ENCODE measurements around the gene WWOX.

WWOX gene

DNA sequence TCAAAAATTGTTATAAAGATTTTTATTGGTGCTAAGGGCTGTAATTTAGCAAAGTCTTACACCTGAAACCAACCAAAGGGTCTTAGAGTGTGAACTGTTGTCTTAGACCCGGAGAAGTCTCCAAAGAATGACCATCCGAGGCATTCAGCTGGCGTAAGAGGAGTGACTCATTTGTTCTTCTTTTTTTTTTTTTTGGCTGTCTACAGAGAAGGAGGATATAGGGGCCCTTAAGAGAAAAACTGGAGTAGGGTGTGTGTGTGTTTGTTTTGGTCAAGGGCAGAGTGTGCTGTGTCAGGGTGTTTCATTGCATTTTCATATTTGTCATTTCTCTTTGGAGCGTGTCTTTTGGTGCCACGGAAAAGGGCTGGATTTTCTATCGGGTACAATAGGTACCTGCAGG is 508.0 kb downstream of the WWOX start:
- no peak for DNase-seq (ENCODE audit: low read depth, low spot score)

DNA sequence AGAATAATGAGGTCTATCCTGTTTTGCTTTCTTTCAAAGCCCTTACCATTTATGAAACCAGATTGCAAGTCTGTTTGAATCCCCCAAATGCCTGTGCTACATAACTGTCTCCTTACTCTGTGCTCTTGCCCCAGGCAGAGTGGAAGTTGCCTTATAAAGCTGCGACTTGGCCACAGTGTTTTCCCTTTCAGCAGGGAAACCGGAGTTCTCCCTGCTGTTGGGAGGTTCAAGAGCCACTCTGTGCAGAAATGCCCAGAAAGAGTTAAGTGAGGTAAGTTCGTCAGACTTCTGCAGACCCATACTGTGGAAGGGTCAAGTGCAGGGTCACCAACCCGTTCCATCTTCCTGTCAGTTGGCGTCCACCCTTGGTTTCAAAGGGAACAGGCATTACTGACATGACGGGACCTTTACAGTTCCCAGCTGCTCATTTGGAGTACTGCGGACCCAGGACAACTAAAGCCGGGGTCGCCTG is 508.9 kb downstream of the WWOX start:
- no peak for DNase-seq (ENCODE audit: low read depth, low spot score)

DNA sequence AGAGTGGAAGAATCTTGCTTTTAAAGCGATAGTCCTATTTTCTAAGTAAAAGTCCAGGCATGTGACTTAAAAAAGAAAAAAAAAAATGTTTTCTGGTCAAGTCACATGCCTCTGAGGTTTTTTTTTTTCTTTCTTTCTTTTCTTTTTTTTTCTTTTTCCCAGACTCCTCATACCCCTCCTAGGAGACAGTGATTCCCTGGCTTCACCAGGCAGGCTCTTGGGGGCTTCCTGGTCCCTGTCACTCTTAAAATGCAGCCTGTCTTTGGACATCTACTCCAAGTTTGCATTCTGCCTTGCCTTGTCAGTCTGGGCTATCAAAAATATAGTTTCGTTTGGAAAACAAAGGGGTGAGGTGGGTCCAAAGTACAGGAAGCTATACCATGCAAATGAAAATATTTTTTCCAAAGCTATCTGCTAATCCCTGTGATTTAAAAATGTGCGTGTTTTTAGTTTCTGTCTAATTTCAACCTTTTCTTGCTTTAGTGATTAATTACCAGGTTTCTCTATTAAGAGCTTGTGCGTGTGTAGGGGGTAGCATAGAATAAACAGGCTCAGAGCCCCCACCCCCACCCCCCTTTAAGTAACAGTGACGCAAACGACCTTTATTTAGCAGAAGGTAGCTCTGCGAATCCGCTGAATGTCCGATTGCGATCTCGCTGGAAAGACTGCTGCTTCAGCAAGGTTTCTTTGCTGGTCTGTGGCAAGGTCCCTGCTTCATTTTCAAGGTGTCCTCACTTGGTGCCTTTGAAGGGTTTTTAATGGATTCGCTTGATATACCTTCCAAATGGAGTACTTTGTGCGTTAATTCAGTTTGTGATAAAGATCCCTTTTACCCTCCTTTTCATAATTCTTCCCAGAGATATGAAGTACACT is 510.2 kb downstream of the WWOX start:
- no peak for DNase-seq (ENCODE audit: low read depth, low spot score)

DNA sequence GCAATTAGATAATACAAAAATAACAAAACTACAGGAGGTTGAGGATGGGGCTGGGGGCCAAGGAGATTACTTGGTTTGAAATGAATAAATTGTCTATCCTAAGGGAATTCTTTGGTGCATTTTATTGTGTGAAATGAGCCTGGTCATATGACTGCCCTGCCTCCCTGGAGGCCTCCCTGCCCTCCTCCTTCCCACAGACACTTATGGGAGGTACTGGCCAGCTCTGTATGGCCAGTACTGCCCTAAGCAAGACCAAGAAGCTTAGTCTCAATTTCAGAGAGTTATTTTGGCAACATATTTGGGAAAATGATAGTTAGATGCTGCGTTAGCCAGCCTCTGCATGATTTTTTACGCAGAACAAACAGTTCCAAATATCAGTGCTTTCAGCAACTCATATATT is 511.9 kb downstream of the WWOX start:
- DNase-seq (ENCODE audit: low read depth, low spot score), result no peak

DNA sequence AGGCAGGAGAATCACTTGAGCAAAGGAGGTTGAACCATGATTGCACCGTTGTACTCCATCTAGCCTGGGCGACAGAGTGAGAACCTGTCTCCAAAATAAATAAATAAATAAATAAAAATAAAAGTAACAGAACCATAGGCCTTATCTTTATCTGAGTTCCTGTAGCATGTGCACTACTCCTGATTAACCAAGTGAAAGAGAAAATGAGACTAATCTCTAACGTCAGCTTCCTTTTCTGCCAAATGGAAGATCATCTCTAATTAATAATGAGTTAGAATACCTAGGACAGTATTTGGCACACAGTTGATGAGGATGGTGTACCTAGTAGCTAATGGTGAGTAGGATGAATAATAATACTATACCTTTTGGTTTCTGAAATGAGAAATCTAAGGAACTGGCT is 520.4 kb downstream of the WWOX start:
- DNase-seq (ENCODE audit: low read depth, low spot score), result no peak

DNA sequence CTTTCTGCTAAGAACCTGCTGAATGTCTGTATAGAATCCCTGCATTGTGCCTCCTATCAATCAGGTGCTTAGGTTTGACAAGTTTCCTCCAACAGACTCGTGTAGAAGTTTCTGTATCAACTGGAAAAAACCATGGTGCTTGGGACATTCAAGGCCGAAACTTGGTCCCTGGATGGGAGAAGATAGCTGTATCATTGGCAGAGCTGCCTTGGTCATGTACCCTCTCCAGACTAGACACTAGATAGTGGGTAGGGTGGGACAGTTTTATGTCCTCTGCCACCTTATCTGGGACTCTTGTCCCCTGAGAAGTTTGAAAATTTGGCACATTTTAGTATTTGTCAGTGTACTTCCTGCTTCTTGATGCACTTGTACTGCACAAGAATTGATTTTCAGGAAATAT is 520.8 kb downstream of the WWOX start:
- DNase-seq (ENCODE audit: low read depth, low spot score), result no peak

DNA sequence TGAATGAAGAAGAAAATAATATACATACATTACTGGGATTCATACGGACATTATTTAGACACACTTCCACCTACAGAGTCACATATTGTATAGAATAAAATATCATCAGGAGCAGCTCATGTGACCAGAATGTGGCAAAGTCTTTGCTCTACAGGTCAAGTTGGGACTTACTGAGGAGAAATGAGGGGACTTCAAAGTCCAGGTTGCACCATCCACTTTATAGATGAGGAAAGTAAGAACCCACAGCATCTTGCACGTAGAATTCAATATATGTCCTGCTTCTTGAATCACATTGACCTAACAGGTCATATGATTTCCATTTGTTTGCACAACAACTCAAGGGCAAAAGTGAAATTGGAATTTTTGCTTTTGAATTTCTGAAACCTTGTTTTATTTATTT is 524.3 kb downstream of the WWOX start:
- DNase-seq (ENCODE audit: low read depth, low spot score), result no peak

DNA sequence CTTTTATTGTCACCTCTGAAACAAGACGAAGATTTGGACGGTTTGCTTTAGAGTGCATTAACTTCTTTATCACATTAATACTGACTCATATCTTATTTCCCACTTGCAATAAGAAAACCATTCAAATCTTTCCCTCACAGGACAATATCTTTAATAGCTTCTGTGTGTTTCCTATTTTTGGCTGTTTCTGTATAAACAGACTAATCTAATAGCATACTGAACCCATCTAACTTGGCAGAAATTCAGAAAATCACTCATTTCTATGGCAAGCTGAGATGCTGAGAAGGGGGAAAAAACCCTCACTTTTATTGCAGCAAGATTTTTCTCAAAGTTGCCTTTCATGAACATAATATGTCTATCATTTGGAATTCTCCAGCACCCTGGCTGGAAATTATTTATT is 524.9 kb downstream of the WWOX start:
- no peak for DNase-seq (ENCODE audit: low read depth, low spot score)

DNA sequence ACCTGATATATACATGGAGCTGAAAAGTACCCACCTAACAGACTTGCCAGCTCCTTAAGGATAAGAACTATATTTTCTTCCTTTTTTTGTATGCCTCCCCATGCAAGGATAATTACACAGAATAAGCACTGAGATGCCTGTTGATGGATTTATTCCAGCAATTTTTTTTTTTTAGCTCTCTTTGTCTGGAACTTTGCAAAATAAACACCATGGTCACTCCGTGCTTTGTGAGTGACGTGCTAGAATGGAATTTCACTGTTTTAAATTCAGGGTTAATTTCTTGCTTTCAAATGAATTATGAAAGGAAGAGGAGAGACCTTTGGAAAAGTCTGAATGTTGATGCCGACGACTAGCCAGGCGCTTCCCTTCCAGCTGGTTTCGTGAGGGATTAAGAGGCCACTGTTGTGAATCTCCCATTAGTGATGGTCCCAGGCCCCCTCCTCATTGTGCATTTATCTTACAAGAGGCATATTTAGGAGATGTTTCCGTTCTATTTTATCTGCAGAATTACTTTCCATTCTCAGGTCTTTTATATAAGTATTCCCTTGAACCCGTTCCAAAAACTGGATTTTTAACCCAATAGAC is 529.1 kb downstream of the WWOX start:
- DNase-seq (ENCODE audit: low read depth, low spot score), result no peak

DNA sequence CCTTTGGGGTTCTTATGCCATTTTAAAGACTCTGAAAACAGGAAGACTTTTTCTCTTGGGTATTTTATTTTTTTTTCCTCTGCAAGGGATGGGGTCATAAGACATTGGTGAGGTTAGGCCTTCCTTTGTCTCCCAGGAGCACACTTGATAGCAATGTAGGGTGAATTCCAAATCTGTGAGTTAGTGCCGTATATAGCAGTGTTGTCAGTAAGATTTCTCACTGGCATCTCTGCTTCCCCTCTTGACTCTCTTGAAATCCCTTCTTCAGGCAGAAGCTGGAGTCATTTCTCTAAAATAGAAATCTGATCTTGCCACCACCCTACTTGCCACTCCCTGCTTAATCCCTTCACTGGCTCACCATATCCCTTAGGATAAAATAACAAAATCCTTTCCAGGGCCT is 529.7 kb downstream of the WWOX start:
- DNase-seq (ENCODE audit: low read depth, low spot score), result no peak

DNA sequence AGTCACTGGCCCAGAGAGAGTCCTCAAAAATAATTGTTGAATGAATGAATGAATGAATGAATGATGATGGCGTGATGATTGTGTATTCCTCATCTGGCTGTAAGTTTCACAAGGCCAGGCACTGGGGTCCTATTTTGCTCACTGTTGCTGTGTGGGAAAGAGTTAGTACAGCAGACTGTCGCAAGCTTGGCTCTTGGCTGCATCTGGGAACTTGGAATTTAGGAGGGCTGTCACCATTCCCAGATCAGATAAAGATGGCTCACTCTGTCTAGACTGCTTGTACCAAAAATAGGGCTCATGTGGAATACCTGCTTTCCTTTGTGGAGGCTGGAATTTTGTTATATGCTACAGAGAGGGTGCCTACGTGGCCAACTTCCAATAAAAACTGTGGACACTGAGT is 530.6 kb downstream of the WWOX start:
- DNase-seq (ENCODE audit: low read depth, low spot score), result no peak

DNA sequence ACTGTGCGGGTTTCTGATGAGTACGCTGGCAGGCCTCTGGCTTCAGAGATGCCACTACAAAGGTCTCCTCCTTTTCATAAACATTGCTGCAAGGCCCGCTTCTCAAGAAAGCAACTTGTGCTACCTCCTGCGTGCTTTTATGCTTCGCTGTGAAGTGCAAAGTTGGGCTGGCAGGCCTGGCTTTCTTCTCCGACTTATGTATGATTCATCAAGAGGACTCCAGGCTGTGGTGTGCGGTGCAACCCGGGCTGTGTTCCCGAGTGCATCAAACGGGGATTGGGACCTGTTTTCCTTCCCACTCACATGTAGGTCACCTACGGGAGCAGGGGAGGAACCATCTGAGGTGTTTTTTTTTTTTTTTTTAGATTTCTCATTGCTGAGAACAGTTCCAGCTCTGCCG is 534.1 kb downstream of the WWOX start:
- no peak for DNase-seq (ENCODE audit: low read depth, low spot score)

DNA sequence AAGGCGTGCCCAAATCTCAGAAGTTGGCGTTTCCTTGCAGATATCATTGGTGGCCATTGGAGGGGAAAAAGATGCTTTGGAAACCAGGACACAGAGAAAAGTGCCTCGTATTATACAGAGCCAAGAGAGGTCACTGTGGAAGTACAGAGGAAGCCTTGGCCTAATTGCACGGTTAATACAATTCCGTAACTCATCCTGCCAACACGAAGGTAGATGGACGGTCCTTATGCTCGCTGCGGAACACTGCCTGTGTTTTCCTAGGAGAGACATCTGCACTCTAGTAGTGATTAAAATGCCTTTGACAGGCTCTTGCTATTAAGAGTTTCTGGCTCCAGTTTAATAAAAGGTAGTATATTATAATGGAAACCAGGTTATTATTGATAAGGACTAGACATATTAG is 536.4 kb downstream of the WWOX start:
- no peak for DNase-seq (ENCODE audit: low read depth, low spot score)

DNA sequence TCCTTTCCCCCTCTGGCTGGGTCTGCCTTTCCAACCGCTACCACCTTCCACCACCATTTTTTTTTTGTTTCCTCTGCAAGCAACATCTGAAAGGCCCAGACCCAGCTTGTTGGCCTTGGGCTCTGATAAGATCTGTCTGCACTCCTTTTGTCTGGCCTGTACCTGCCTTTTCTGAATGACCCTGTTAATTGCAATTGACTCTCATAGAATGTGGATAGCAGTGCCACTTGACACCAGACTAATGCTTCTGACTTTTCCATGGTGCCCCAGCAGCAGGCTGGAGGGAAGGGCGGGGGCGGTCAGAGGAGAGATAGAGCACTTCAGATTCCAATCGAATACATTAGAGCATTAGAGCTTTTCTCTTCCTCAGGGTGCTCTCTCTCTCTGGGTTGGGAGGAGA is 538.9 kb downstream of the WWOX start:
- no peak for DNase-seq (ENCODE audit: low read depth, low spot score)

DNA sequence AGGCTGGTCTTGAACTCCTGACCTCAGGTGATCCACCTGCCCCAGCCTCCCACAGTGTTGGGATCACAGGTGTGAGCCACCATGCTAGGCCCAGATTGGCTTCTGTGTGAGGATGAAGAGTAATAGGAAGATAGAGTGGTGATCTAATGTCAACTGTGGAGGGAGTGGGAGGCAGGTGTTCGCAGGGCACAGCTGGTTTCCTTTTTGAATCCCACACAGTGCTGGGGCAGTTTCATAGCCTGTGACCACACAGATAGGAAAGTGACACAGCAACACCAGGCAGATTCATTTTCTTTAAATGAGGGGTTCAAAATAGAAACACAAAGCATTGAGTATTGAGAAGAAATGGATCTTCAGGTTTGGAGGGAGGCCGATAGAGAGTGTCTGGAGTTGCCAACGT is 540.3 kb downstream of the WWOX start:
- DNase-seq (ENCODE audit: low read depth, low spot score), result no peak

DNA sequence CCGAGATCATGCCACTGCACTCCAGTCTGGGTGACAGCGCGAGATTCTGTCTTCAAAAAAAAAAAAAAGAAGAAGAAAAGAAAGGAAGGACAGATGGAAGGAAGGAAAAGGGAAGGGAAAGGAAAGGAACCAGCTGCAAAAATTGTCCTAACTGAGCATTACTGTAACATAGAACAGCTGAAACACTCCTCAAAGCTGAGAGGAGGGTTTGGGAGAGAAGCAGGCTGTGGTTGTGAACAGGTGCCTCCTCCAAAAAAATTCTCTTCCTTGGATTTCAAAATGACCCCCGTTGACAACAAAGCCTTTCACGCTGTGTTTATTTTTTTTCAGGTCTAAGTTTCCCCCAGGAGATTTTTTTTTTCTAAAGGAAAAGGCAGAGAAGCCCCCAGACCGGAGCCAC is 541.4 kb downstream of the WWOX start:
- no peak for DNase-seq (ENCODE audit: low read depth, low spot score)

DNA sequence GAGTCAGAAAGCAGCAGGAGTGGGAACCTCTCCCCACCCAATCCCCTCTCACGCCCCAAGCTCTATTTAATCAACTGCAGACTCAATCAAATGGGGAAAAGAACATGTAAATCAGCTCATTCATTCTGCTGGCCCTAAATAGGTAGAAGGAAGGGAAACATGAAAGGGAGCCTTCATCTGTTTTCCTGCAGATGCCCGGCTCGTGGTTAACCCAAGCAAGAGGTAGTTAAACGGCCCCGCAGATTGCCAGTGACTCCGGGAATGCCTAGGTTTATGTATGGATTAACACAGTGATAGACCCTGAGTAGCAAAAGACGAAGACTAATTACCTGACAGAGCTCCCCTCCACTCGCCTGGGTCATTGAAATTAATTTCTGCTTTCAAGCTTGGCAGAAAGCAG is 542.0 kb downstream of the WWOX start:
- no peak for DNase-seq (ENCODE audit: low read depth, low spot score)

DNA sequence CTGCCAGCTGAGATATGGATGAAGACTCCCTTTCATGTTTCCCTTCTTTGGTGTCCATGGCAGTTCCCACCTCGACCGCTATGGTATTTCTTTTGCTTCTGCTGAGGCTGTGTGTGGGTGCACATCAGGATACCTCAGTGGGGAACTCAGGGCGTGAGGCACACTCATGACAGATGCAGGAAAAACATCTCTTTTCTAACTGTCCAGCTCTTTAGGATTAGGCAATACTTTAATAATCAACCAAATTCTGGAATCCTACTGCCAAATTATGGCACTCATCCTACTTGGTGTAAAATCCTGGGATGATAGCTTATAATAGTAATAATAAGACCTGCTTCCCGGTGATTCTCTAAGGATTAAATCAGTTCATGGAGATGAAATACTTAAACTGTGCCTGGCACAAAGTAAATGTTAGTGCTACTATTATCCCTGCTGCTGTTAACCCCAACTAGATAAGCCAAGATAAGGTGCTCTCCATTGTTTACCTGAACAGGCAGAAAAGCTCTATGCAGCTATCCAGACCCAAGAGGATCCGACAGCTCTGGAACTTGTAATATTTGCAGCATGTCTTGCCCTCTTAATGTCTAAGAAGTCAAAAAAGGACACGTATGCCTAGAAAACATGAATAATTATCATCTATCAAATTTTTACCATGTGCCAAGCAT is 543.3 kb downstream of the WWOX start:
- DNase-seq (ENCODE audit: low read depth, low spot score), result no peak

DNA sequence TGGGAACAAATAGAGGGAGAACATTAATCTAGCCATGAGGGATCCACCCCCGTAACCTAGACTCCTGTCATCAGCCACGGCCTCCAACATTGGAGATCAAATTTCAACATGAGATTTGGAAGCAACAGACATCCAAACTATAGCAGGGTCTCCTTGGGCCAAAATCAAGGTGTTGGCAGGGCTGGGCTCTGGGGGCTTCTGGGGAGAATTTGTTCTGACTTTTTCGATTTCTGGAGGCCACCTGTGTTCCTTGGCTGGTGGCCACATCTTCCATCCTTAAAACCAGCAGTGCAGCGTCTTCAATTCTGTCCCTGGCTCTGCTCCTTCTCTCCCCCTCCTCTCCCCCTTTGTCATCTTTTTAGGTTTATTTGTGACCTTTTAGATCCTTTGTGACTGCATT is 546.2 kb downstream of the WWOX start:
- no peak for DNase-seq (ENCODE audit: low read depth, low spot score)

DNA sequence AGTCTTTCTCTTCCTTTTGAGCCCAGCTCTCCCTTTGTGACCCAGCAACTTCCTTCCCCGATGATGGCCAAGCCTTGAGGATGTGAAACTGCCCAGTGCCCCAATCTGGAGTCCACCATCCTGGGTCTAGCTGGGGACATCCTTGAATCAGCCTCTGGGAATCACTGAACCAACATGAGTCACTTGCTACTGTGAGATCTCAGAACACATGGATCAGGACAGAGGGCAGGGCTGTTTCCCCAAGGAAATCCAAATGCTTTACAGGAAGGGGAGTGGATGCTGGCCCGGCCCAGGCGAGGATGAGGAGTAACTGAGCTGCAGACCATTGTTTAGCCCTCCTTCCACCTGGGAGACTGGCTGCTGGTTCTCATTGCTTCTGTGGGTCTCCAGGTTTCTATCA is 547.6 kb downstream of the WWOX start:
- no peak for DNase-seq (ENCODE audit: low read depth, low spot score)

DNA sequence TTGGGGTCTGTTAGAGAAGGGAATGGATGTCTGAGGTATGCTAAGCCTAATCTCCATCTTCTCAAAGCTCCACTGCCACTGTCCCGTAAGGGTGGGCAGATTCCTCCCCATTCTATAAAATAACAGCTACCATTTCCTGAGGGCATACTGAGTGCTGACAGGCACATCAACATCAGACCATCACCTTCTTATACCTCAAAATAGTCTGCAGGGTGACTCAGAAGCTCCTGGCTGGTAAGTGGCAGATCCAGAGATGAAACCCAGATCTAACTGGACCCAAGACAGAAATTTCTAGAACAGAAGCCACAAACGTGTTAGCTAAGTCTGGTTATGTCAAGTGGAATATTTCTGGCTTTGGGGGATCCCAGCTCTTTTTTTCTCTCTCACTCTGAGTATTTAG is 548.0 kb downstream of the WWOX start:
- DNase-seq (ENCODE audit: low read depth, low spot score), result no peak

DNA sequence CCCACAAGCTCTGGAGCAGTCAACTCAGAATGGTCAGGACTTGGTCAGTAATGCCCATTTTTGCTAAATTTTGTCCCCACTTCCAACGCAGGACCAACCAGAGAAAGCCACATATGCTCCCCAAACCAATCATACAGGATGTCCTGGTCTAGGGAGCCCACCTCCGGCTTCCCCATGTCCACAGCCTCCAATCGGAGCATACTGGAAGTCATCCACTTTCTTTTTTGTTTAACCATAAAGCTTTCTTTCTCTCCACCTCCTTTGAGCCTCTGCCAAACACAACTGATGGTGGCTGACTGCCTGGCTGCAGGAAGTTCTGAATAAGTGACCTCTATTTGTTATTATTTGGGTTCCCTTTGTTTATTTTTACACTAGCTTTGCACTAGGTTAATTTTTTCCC is 549.1 kb downstream of the WWOX start:
- no peak for DNase-seq (ENCODE audit: low read depth, low spot score)
